SU-DHL-6 (cell line): ENCODE measurements around the gene PSKH1.

ENCODE experiments used
- EZH2phosphoT487 ChIP-seq: fragments of 200-600 bp; sonication (generic), shearing (Covaris generic); conservative IDR thresholded peaks from 2 replicates; pipeline ENCODE4 v1.6.1; 2018; ENCODE audit warnings: mild to moderate bottlenecking, antibody characterized with exemption, low read length, moderate library complexity, mixed read lengths
- TF ChIP-seq, protein P1 (sequence below): fragments of 200-600 bp; sonication (generic); IDR thresholded peaks from one replicate; pipeline ENCODE4 v1.5.1; 2017; ENCODE audit warnings: antibody characterized with exemption, mild to moderate bottlenecking, low read length, moderate library complexity; ENCODE audit not compliant: insufficient read depth, poor library complexity, severe bottlenecking

- TF ChIP-seq, protein P1, sequence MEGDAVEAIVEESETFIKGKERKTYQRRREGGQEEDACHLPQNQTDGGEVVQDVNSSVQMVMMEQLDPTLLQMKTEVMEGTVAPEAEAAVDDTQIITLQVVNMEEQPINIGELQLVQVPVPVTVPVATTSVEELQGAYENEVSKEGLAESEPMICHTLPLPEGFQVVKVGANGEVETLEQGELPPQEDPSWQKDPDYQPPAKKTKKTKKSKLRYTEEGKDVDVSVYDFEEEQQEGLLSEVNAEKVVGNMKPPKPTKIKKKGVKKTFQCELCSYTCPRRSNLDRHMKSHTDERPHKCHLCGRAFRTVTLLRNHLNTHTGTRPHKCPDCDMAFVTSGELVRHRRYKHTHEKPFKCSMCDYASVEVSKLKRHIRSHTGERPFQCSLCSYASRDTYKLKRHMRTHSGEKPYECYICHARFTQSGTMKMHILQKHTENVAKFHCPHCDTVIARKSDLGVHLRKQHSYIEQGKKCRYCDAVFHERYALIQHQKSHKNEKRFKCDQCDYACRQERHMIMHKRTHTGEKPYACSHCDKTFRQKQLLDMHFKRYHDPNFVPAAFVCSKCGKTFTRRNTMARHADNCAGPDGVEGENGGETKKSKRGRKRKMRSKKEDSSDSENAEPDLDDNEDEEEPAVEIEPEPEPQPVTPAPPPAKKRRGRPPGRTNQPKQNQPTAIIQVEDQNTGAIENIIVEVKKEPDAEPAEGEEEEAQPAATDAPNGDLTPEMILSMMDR, result no peak
- no peak for TF ChIP-seq EZH2phosphoT487
Observed at GRCh38 chr16:67977005-67977404, 84.0 kb downstream of the PSKH1 start.
